Activated CD8-positive, alpha-beta memory T cell treated with anti-CD3 and anti-CD28 coated beads, Interleukin-2, amount 50 U/mL, for 48 hours (primary cell): Measurements from ENCODE around the gene KPNA3.
"Not testable (repeated sequence)": the region's sequence is repeated elsewhere in the genome, so short reads cannot be mapped to it uniquely, and the experiment has no call there.

ENCODE experiments used
- DNase-seq: peaks from one replicate; pipeline ENCODE4 v3.0.0-alpha.2; 2020

Gene KPNA3

GRCh38 chr13:49740870-49741269 is 51.6 kb downstream of the KPNA3 start:
- no peak for DNase-seq

GRCh38 chr13:49739498-49740187 is 52.8 kb downstream of the KPNA3 start:
- DNase-seq, result no peak

GRCh38 chr13:49733181-49733951 is 59.1 kb downstream of the KPNA3 start:
- DNase-seq, result no peak

- DNase-seq, result no peak
Observed at GRCh38 chr13:49731766-49732165, 60.7 kb downstream of the KPNA3 start.

- no peak for DNase-seq
Observed at GRCh38 chr13:49716615-49717014, 75.9 kb downstream of the KPNA3 start.

GRCh38 chr13:49714757-49715156 is 77.7 kb downstream of the KPNA3 start:
- DNase-seq, result no peak

GRCh38 chr13:49711218-49711863 is 81.1 kb downstream of the KPNA3 start:
- DNase-seq, result no peak

GRCh38 chr13:49704264-49704663 is 88.2 kb downstream of the KPNA3 start:
- not testable (repeated sequence) for DNase-seq

GRCh38 chr13:49701491-49701890 is 91.0 kb downstream of the KPNA3 start:
- DNase-seq, result no peak

- DNase-seq, result no peak
Observed at GRCh38 chr13:49697468-49697867, 95.0 kb downstream of the KPNA3 start.

GRCh38 chr13:49694446-49694845 is 98.0 kb downstream of the KPNA3 start:
- DNase-seq, result no peak

GRCh38 chr13:49693877-49694276 is 98.6 kb downstream of the KPNA3 start:
- DNase-seq, result no peak

GRCh38 chr13:49693191-49693733 is 99.2 kb downstream of the KPNA3 start:
- DNase-seq, result no peak

- peak; percentile 96 for DNase-seq
Observed at GRCh38 chr13:49690995-49691784, 101.3 kb downstream of the KPNA3 start, which contains the start of gene EBPL. Gene EBPL, minus strand, starts transcription at chr13:49691486. Its CDS starts 62 bp downstream, at chr13:49691424.

GRCh38 chr13:49690133-49690994 is 102.1 kb downstream of the KPNA3 start:
- no peak for DNase-seq

- no peak for DNase-seq
Observed at GRCh38 chr13:49683489-49683888, 109.0 kb downstream of the KPNA3 start.

GRCh38 chr13:49681842-49682435 is 110.5 kb downstream of the KPNA3 start:
- DNase-seq, result no peak

GRCh38 chr13:49679246-49679645 is 113.2 kb downstream of the KPNA3 start:
- DNase-seq, result no peak

- DNase-seq, result no peak
Observed at GRCh38 chr13:49678191-49678914, 114.1 kb downstream of the KPNA3 start.

- peak; percentile 8 for DNase-seq
Observed at GRCh38 chr13:49676581-49677298, 115.7 kb downstream of the KPNA3 start.
